Measurements from ENCODE around the gene ROPN1. TPM values are rescaled to one million over a fixed set of nuclear protein-coding genes. Genes with fewer than 3 reads are reported as not detected.
"Not testable (repeated sequence)": the region's sequence is repeated elsewhere in the genome, so short reads cannot be mapped to it uniquely, and the experiment has no call there.

Gene ROPN1
- total and polyA plus RNA-seq, 2 donors (not counting 1 experiment from before 2014, with no cell fraction given): not detected

GRCh38 chr3:124016483-124016882 is 24.6 kb upstream of the ROPN1 start:
- H3K27me3 ChIP-seq (ENCODE audit: control insufficient read depth, insufficient read depth, low read length); H2AFZ ChIP-seq (ENCODE audit: low read length); H3K27ac ChIP-seq (ENCODE audit: insufficient read depth, low read length); H3K9me3 ChIP-seq (ENCODE audit: control insufficient read depth, insufficient read depth, low read depth, low read length); H3K36me3 ChIP-seq (ENCODE audit: control insufficient read depth, insufficient read depth, low read length); H3K79me2 ChIP-seq (ENCODE audit: control insufficient read depth, insufficient read depth, low read length); H3K4me2 ChIP-seq (ENCODE audit: extremely low read depth, insufficient read depth, low read length); H3K4me3 ChIP-seq (replicated peaks in 1 of 4; ENCODE audit: control extremely low read depth in 1 of 4, insufficient read depth in 1 of 4, low read depth in 3 of 4, low read length in 4 of 4); H3K9ac ChIP-seq (ENCODE audit: insufficient read depth, low read length); H4K20me1 ChIP-seq (ENCODE audit: control insufficient read depth, extremely low read depth, insufficient read depth, low read length); H3K4me1 ChIP-seq (ENCODE audit: control insufficient read depth, extremely low read depth, insufficient read depth, low read length): not testable (repeated sequence)
- DNase-seq (ENCODE audit: low read depth in 2 of 2): peak; percentile 22 to 48
- TF ChIP-seq CTCF (conservative IDR thresholded peaks at IDR 0.05 in 1 of 2, IDR thresholded peaks at IDR 0.05 in 1 of 2; ENCODE audit: low read depth in 1 of 2, low read length in 2 of 2): peak; percentile 48 to 51

- Histone ChIP-seq H2AFZ (ENCODE audit: low read length) (no peak overlapping the region), H3K27me3 (ENCODE audit: control insufficient read depth, insufficient read depth, low read length) (peaks cover 3% of the 10 kb centered on the region), H4K20me1 (ENCODE audit: control insufficient read depth, extremely low read depth, insufficient read depth, low read length) (no peaks in the 10 kb centered on the region), H3K4me1 (ENCODE audit: control insufficient read depth, extremely low read depth, insufficient read depth, low read length) (no peaks in the 10 kb centered on the region), H3K9ac (ENCODE audit: insufficient read depth, low read length) (no peak overlapping the region), H3K4me3 (replicated peaks in 1 of 4; ENCODE audit: control extremely low read depth in 1 of 4, insufficient read depth in 1 of 4, low read depth in 3 of 4, low read length in 4 of 4) (no peak overlapping the region), H3K79me2 (ENCODE audit: control insufficient read depth, insufficient read depth, low read length) (no peaks in the 10 kb centered on the region), H3K4me2 (ENCODE audit: extremely low read depth, insufficient read depth, low read length) (no peak overlapping the region), H3K9me3 (ENCODE audit: control insufficient read depth, insufficient read depth, low read depth, low read length) (no peaks in the 10 kb centered on the region), H3K27ac (ENCODE audit: insufficient read depth, low read length) (no peak overlapping the region), H3K36me3 (ENCODE audit: control insufficient read depth, insufficient read depth, low read length) (no peaks in the 10 kb centered on the region)
- peak; percentile 3 to 54 for DNase-seq (ENCODE audit: low read depth in 2 of 2)
- TF ChIP-seq EZH2 (IDR thresholded peaks at IDR 0.05; ENCODE audit: low read length, missing control alignments): no peak
- TF ChIP-seq CTCF (conservative IDR thresholded peaks at IDR 0.05 in 1 of 2, IDR thresholded peaks at IDR 0.05 in 1 of 2; ENCODE audit: low read depth in 1 of 2, low read length in 2 of 2): no peak
Measured at GRCh38 chr3:124014366-124014942, 22.5 kb upstream of the ROPN1 start.

GRCh38 chr3:124008321-124008720 is 16.4 kb upstream of the ROPN1 start:
- not testable (repeated sequence) for H3K9ac ChIP-seq (ENCODE audit: insufficient read depth, low read length)

More at GRCh38 chr3:124008321-124008720, 16.4 kb upstream of the ROPN1 start:
- not testable (repeated sequence) for H3K4me1 ChIP-seq (ENCODE audit: control insufficient read depth, extremely low read depth, insufficient read depth, low read length); H3K9me3 ChIP-seq (ENCODE audit: control insufficient read depth, insufficient read depth, low read depth, low read length); H3K27ac ChIP-seq (ENCODE audit: insufficient read depth, low read length); H4K20me1 ChIP-seq (ENCODE audit: control insufficient read depth, extremely low read depth, insufficient read depth, low read length); H2AFZ ChIP-seq (ENCODE audit: low read length); H3K27me3 ChIP-seq (ENCODE audit: control insufficient read depth, insufficient read depth, low read length); H3K79me2 ChIP-seq (ENCODE audit: control insufficient read depth, insufficient read depth, low read length); H3K4me3 ChIP-seq (replicated peaks in 1 of 4; ENCODE audit: control extremely low read depth in 1 of 4, insufficient read depth in 1 of 4, low read depth in 3 of 4, low read length in 4 of 4); H3K36me3 ChIP-seq (ENCODE audit: control insufficient read depth, insufficient read depth, low read length); H3K4me2 ChIP-seq (ENCODE audit: extremely low read depth, insufficient read depth, low read length)
- DNase-seq (ENCODE audit: low read depth in 2 of 2): peak in 1 of 2 donors; percentile 34
